GM12891 (cell line): ENCODE results near the gene LRCH1.

Experiments
- POLR2A ChIP-seq: IDR thresholded peaks from 2 replicates; pipeline ENCODE4 v1.6.1; 2011; ENCODE audit warnings: low read depth, low read length, control low read depth
- POLR2AphosphoS5 ChIP-seq: IDR thresholded peaks from 2 replicates; pipeline ENCODE4 v1.6.1; 2011; ENCODE audit warnings: low read depth, low read length, control low read depth
- TAF1 ChIP-seq: IDR thresholded peaks from 2 replicates; pipeline ENCODE4 v1.6.1; 2011; ENCODE audit warnings: low read depth, low read length, control low read depth

DNA sequence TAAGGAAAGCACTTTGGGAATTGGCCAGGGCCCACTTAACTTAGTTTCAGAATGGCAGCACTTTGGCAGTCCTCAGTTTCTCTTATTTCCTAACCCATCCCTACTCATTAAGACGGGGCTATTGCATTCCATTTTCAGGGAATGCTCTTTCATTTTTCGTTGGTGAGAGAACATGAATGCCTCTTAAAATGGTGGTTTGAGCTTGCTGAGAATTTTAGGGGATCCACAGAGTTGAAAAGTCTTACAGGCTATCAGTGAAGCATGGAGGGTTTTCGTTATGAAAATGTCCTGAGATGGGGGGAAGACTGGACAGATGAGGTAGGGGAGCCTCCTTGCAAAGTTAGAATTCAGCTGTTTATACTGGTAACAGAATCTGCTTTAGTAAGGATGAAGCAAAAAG is 71.4 kb downstream of the LRCH1 start:
- no peak for TF ChIP-seq POLR2AphosphoS5
- no peak for TF ChIP-seq POLR2A
- no peak for TF ChIP-seq TAF1
